ENCODE data around the gene RPL18. TPM values are rescaled to one million over a fixed set of nuclear protein-coding genes. Genes with fewer than 3 reads are reported as not detected.

The RPL18 gene
- total and polyA plus RNA-seq, 2 donors (not counting 1 experiment from before 2014, with no cell fraction given): 1,166 to 2,054 TPM

DNA sequence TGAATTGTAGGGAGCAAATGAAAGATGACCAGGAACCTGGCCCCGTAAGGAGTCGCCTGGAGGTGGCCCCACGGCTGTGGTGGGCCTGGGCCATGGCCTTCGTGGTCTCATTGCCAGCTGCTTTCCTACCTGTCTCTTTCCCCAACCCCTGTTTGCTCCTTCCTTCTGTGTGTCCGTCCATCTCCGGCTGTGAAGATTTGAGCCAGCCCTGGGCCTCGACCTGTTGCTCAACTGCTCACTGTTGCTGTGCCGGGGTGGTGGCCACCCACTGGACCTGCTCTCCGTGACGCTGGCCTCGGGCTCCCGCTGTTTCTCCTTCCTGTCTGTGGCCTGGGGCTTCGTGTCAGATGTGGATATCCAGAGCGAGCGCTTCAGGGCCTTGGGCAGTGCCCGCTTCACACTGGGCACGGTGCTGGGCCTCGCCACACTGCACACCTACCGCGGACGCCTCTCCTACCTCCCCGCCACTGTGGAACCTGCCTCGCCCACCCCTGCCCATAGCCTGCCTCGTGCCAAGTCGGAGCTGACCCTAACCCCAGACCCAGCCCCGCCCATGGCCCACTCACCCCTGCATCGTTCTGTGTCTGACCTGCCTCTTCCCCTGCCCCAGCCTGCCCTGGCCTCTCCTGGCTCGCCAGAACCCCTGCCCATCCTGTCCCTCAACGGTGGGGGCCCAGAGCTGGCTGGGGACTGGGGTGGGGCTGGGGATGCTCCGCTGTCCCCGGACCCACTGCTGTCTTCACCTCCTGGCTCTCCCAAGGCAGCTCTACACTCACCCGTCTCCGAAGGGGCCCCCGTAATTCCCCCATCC, 9.7 kb upstream of the RPL18 start:
- no peak overlapping the region for H3K4me3 ChIP-seq (replicated peaks in 1 of 4; ENCODE audit: control extremely low read depth in 1 of 4, insufficient read depth in 1 of 4, low read depth in 3 of 4, low read length in 4 of 4)
- no peaks in the 10 kb centered on the region for H3K27me3 ChIP-seq (ENCODE audit: control insufficient read depth, insufficient read depth, low read length)
- H3K9me3 ChIP-seq (ENCODE audit: control insufficient read depth, insufficient read depth, low read depth, low read length): no peaks in the 10 kb centered on the region
- no peaks in the 10 kb centered on the region for H4K20me1 ChIP-seq (ENCODE audit: control insufficient read depth, extremely low read depth, insufficient read depth, low read length)
- H2AFZ ChIP-seq (ENCODE audit: low read length): no peak overlapping the region
- H3K9ac ChIP-seq (ENCODE audit: insufficient read depth, low read length): no peak overlapping the region
- no peaks in the 10 kb centered on the region for H3K79me2 ChIP-seq (ENCODE audit: control insufficient read depth, insufficient read depth, low read length)
- H3K4me2 ChIP-seq (ENCODE audit: extremely low read depth, insufficient read depth, low read length): no peak overlapping the region
- DNase-seq (ENCODE audit: low read depth in 2 of 2): no peak
- H3K4me1 ChIP-seq (ENCODE audit: control insufficient read depth, extremely low read depth, insufficient read depth, low read length): peaks cover 21% of the 10 kb centered on the region
- H3K36me3 ChIP-seq (ENCODE audit: control insufficient read depth, insufficient read depth, low read length): peaks cover 4% of the 10 kb centered on the region
- TF ChIP-seq EZH2 (IDR thresholded peaks at IDR 0.05; ENCODE audit: low read length, missing control alignments): no peak
- TF ChIP-seq, protein P1, sequence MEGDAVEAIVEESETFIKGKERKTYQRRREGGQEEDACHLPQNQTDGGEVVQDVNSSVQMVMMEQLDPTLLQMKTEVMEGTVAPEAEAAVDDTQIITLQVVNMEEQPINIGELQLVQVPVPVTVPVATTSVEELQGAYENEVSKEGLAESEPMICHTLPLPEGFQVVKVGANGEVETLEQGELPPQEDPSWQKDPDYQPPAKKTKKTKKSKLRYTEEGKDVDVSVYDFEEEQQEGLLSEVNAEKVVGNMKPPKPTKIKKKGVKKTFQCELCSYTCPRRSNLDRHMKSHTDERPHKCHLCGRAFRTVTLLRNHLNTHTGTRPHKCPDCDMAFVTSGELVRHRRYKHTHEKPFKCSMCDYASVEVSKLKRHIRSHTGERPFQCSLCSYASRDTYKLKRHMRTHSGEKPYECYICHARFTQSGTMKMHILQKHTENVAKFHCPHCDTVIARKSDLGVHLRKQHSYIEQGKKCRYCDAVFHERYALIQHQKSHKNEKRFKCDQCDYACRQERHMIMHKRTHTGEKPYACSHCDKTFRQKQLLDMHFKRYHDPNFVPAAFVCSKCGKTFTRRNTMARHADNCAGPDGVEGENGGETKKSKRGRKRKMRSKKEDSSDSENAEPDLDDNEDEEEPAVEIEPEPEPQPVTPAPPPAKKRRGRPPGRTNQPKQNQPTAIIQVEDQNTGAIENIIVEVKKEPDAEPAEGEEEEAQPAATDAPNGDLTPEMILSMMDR (conservative IDR thresholded peaks at IDR 0.05 in 1 of 2, IDR thresholded peaks at IDR 0.05 in 1 of 2; ENCODE audit: low read depth in 1 of 2, low read length in 2 of 2): no peak
- H3K27ac ChIP-seq (ENCODE audit: insufficient read depth, low read length): no peak overlapping the region

DNA sequence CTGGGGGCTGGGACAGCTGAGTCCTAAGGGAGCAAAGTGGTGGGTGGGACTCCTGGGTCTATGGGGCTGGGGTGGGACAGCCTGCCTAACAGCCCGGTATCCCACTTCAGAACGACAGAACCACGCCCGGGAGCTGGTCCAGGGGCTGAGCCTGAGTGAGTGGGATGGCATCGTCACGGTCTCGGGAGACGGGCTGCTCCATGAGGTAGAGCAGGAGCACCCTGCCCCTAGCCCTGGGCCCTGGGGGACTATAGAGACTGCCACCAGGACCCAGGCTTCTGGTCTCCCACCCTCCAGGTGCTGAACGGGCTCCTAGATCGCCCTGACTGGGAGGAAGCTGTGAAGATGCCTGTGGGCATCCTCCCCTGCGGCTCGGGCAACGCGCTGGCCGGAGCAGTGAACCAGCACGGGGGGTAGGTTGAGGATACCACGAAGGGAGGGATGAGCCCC, 8.9 kb upstream of the RPL18 start:
- H2AFZ ChIP-seq (ENCODE audit: low read length): no peak overlapping the region
- no peak overlapping the region for H3K27ac ChIP-seq (ENCODE audit: insufficient read depth, low read length)
- H3K36me3 ChIP-seq (ENCODE audit: control insufficient read depth, insufficient read depth, low read length): peaks cover 4% of the 10 kb centered on the region
- H3K9ac ChIP-seq (ENCODE audit: insufficient read depth, low read length): no peak overlapping the region
- H3K27me3 ChIP-seq (ENCODE audit: control insufficient read depth, insufficient read depth, low read length): no peaks in the 10 kb centered on the region
- no peaks in the 10 kb centered on the region for H3K79me2 ChIP-seq (ENCODE audit: control insufficient read depth, insufficient read depth, low read length)
- H3K9me3 ChIP-seq (ENCODE audit: control insufficient read depth, insufficient read depth, low read depth, low read length): no peaks in the 10 kb centered on the region
- H3K4me2 ChIP-seq (ENCODE audit: extremely low read depth, insufficient read depth, low read length): no peak overlapping the region
- no peak overlapping the region for H3K4me3 ChIP-seq (replicated peaks in 1 of 4; ENCODE audit: control extremely low read depth in 1 of 4, insufficient read depth in 1 of 4, low read depth in 3 of 4, low read length in 4 of 4)
- H3K4me1 ChIP-seq (ENCODE audit: control insufficient read depth, extremely low read depth, insufficient read depth, low read length): peaks cover 20% of the 10 kb centered on the region
- TF ChIP-seq, protein P1 (conservative IDR thresholded peaks at IDR 0.05 in 1 of 2, IDR thresholded peaks at IDR 0.05 in 1 of 2; ENCODE audit: low read depth in 1 of 2, low read length in 2 of 2): no peak
- TF ChIP-seq EZH2 (IDR thresholded peaks at IDR 0.05; ENCODE audit: low read length, missing control alignments): no peak
- no peak for DNase-seq (ENCODE audit: low read depth in 2 of 2)
- no peaks in the 10 kb centered on the region for H4K20me1 ChIP-seq (ENCODE audit: control insufficient read depth, extremely low read depth, insufficient read depth, low read length)

DNA sequence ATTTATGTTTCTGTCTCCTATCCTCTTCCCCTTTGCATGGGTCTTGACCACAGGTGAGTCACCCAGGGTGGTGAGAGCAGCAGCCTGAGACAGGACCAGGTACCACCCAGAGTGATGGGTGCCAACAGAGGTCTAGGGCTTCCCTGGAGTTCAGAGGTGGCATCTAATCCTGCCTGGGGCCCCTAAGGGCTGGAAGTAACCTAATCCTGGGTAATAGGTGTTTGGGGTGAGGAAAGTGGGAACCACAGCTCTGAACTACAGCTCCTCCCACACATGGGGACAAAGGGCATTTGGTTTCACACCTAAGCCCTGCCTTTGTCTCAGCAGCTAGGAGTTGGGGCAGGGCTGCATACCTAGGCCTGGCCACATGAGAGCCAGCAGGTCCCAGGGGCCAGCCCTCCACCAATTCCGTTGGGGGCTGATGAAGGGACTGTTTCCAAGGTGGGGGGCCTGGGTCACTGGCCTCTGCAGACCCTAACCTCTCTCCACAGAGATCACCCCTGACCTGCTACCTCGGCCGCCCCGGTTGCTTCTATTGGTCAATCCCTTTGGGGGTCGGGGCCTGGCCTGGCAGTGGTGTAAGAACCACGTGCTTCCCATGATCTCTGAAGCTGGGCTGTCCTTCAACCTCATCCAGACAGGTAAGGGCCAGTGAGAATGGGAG, 8.4 kb upstream of the RPL18 start:
- Histone ChIP-seq H3K79me2 (ENCODE audit: control insufficient read depth, insufficient read depth, low read length) (no peaks in the 10 kb centered on the region), H3K27ac (ENCODE audit: insufficient read depth, low read length) (no peak overlapping the region), H3K9me3 (ENCODE audit: control insufficient read depth, insufficient read depth, low read depth, low read length) (no peaks in the 10 kb centered on the region), H3K4me2 (ENCODE audit: extremely low read depth, insufficient read depth, low read length) (no peak overlapping the region), H3K4me1 (ENCODE audit: control insufficient read depth, extremely low read depth, insufficient read depth, low read length) (peaks cover 16% of the 10 kb centered on the region), H3K27me3 (ENCODE audit: control insufficient read depth, insufficient read depth, low read length) (no peaks in the 10 kb centered on the region), H3K36me3 (ENCODE audit: control insufficient read depth, insufficient read depth, low read length) (peaks cover 4% of the 10 kb centered on the region), H4K20me1 (ENCODE audit: control insufficient read depth, extremely low read depth, insufficient read depth, low read length) (no peaks in the 10 kb centered on the region), H2AFZ (ENCODE audit: low read length) (no peak overlapping the region), H3K9ac (ENCODE audit: insufficient read depth, low read length) (no peak overlapping the region), H3K4me3 (replicated peaks in 1 of 4; ENCODE audit: control extremely low read depth in 1 of 4, insufficient read depth in 1 of 4, low read depth in 3 of 4, low read length in 4 of 4) (no peak overlapping the region)
- no peak for DNase-seq (ENCODE audit: low read depth in 2 of 2)
- no peak for TF ChIP-seq EZH2 (IDR thresholded peaks at IDR 0.05; ENCODE audit: low read length, missing control alignments)
- TF ChIP-seq, protein P1 (conservative IDR thresholded peaks at IDR 0.05 in 1 of 2, IDR thresholded peaks at IDR 0.05 in 1 of 2; ENCODE audit: low read depth in 1 of 2, low read length in 2 of 2): no peak

All from fibroblast of lung (primary cell).